ENCODE data around the gene SHF. TPM values are rescaled to one million over a fixed set of nuclear protein-coding genes. Genes with fewer than 3 reads are reported as not detected.

Gene SHF
- polyA plus RNA-seq, 1 donor (not counting 4 experiments of a cell fraction or from before 2014, with no cell fraction given), result 0.24 TPM

DNA sequence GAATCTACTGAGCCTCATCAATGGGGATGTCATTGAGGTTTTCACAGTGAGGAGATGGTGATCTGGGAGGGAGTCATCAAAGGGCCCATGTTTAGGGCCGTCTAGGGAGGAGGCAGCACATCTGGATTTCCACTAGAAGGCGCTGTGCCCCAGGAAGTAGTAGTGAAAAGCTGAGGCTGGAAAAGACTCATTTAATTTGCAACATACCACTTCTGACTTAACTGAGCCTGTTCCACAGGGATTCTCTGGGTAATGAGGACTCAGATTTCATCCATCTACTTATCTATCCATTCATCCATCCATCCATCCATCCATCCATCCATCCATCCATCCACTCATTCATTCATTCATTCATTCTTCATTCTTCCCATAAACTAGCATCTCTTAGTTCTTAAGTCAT is 17.4 kb upstream of the SHF start:
- DNase-seq (ENCODE audit: low read depth, low spot score), result no peak
- FAIRE-seq, result peak; percentile 62

DNA sequence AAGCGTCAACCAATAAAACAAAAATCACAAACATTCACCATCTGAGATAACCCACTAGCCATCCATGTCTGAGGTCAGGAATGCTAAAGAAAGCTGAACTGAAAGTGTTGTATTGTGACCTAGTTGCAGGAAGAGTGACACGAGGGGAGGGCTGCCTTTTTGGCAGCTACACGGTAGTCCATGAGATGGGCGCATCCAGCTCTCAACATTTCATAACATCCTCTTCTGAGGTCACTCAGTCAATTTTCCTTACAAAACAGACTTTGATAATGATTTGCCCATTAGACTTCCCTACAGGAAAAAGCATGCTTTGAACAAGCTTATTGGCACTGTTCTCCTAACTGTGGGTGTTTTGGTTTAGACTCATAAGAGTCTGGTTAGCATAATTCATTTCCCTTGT is 15.4 kb upstream of the SHF start:
- no peak for DNase-seq (ENCODE audit: low read depth, low spot score)
- dilution Hi-C loops (cut with MboI; ENCODE audit: extremely low pct_ligation_motif_present, low sequenced_read_pairs), result loop anchor here (25.0 kb wide), 2 partner anchors 109 to 184 kb away; partner anchors contain the start of gene GATM

More for the DNA sequence above, 17.4 kb upstream of the SHF start:
- TF ChIP-seq EZH2 (IDR thresholded peaks at IDR 0.05; ENCODE audit: low read length), result no peak
- TF ChIP-seq, protein P1, sequence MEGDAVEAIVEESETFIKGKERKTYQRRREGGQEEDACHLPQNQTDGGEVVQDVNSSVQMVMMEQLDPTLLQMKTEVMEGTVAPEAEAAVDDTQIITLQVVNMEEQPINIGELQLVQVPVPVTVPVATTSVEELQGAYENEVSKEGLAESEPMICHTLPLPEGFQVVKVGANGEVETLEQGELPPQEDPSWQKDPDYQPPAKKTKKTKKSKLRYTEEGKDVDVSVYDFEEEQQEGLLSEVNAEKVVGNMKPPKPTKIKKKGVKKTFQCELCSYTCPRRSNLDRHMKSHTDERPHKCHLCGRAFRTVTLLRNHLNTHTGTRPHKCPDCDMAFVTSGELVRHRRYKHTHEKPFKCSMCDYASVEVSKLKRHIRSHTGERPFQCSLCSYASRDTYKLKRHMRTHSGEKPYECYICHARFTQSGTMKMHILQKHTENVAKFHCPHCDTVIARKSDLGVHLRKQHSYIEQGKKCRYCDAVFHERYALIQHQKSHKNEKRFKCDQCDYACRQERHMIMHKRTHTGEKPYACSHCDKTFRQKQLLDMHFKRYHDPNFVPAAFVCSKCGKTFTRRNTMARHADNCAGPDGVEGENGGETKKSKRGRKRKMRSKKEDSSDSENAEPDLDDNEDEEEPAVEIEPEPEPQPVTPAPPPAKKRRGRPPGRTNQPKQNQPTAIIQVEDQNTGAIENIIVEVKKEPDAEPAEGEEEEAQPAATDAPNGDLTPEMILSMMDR (optimal IDR thresholded peaks at IDR 0.05 in 1 of 3, IDR thresholded peaks at IDR 0.05 in 1 of 3, conservative IDR thresholded peaks at IDR 0.05 in 1 of 3; ENCODE audit: extremely low read depth in 1 of 3, insufficient read depth in 2 of 3, low read length in 3 of 3), result peak; percentile 90 to 96 (median 92)
- Histone ChIP-seq H3K9ac (ENCODE audit: control insufficient read depth, extremely low read depth, insufficient read depth, low read length) (no peak overlapping the region), H3K9me1 (ENCODE audit: control insufficient read depth, extremely low read depth, insufficient read depth, low read length) (no peaks in the 10 kb centered on the region), H3K9me3 (ENCODE audit: control insufficient read depth, low read depth, low read length) (no peaks in the 10 kb centered on the region), H3K79me2 (ENCODE audit: control insufficient read depth, insufficient read depth, low read length) (no peaks in the 10 kb centered on the region), H3K36me3 (ENCODE audit: control insufficient read depth in 2 of 2, extremely low read depth in 1 of 2, insufficient read depth in 2 of 2, low read length in 2 of 2) (no peaks in the 10 kb centered on the region), H2AFZ (ENCODE audit: control insufficient read depth, low read length) (no peak overlapping the region), H4K20me1 (ENCODE audit: control insufficient read depth, extremely low read depth, insufficient read depth, low read length) (no peaks in the 10 kb centered on the region), H3K27ac (ENCODE audit: control insufficient read depth, insufficient read depth, low read length) (no peak overlapping the region), H3K4me2 (ENCODE audit: control insufficient read depth, extremely low read depth, insufficient read depth, low read depth, low read length) (no peak overlapping the region), H3K27me3 (ENCODE audit: control insufficient read depth, extremely low read depth, insufficient read depth, low read length) (no peaks in the 10 kb centered on the region), H3K4me3 (ENCODE audit: control insufficient read depth in 2 of 3, extremely low read depth in 1 of 3, insufficient read depth in 2 of 3, low read depth in 1 of 3, low read length in 3 of 3) (no peak overlapping the region), H3K4me1 (ENCODE audit: control insufficient read depth, extremely low read depth, insufficient read depth, low read length) (no peaks in the 10 kb centered on the region)
- dilution Hi-C loops (cut with MboI; ENCODE audit: extremely low pct_ligation_motif_present, low sequenced_read_pairs), result loop anchor here (25.0 kb wide), 2 partner anchors 107 to 182 kb away; partner anchors contain the start of gene GATM

More for the DNA sequence above, 15.4 kb upstream of the SHF start:
- H3K4me3 ChIP-seq (ENCODE audit: control insufficient read depth in 2 of 3, extremely low read depth in 1 of 3, insufficient read depth in 2 of 3, low read depth in 1 of 3, low read length in 3 of 3), result no peak overlapping the region
- H3K4me2 ChIP-seq (ENCODE audit: control insufficient read depth, extremely low read depth, insufficient read depth, low read depth, low read length), result no peak overlapping the region
- no peaks in the 10 kb centered on the region for H3K36me3 ChIP-seq (ENCODE audit: control insufficient read depth in 2 of 2, extremely low read depth in 1 of 2, insufficient read depth in 2 of 2, low read length in 2 of 2)
- no peaks in the 10 kb centered on the region for H3K27me3 ChIP-seq (ENCODE audit: control insufficient read depth, extremely low read depth, insufficient read depth, low read length)
- no peak for FAIRE-seq
- no peaks in the 10 kb centered on the region for H3K79me2 ChIP-seq (ENCODE audit: control insufficient read depth, insufficient read depth, low read length)
- no peak for TF ChIP-seq EZH2 (IDR thresholded peaks at IDR 0.05; ENCODE audit: low read length)
- TF ChIP-seq, protein P1 (optimal IDR thresholded peaks at IDR 0.05 in 1 of 3, IDR thresholded peaks at IDR 0.05 in 1 of 3, conservative IDR thresholded peaks at IDR 0.05 in 1 of 3; ENCODE audit: extremely low read depth in 1 of 3, insufficient read depth in 2 of 3, low read length in 3 of 3), result no peak
- no peaks in the 10 kb centered on the region for H4K20me1 ChIP-seq (ENCODE audit: control insufficient read depth, extremely low read depth, insufficient read depth, low read length)
- no peaks in the 10 kb centered on the region for H3K9me1 ChIP-seq (ENCODE audit: control insufficient read depth, extremely low read depth, insufficient read depth, low read length)
- H3K27ac ChIP-seq (ENCODE audit: control insufficient read depth, insufficient read depth, low read length), result no peak overlapping the region
- no peak overlapping the region for H3K9ac ChIP-seq (ENCODE audit: control insufficient read depth, extremely low read depth, insufficient read depth, low read length)
- H2AFZ ChIP-seq (ENCODE audit: control insufficient read depth, low read length), result no peak overlapping the region
- no peaks in the 10 kb centered on the region for H3K9me3 ChIP-seq (ENCODE audit: control insufficient read depth, low read depth, low read length)
- no peaks in the 10 kb centered on the region for H3K4me1 ChIP-seq (ENCODE audit: control insufficient read depth, extremely low read depth, insufficient read depth, low read length)

All from keratinocyte (primary cell).